Dermis blood vessel endothelial cell (primary cell): ENCODE data around the gene HOXA5. TPM values are rescaled to one million over a fixed set of nuclear protein-coding genes. Genes with fewer than 3 reads are reported as not detected.

ENCODE experiments used
- DNase-seq: peaks from one replicate; pipeline ENCODE4 v3.0.0; 2010
- total RNA-seq: library from RNA; depleted of rRNA; stranded (reverse); fragments of >200 nt; gene quantifications from 2 replicates; pipeline ENCODE4 v1.2.3, GENCODE V29; 2014

The HOXA5 gene
- total RNA-seq, 1 donor from 2014 or later: 6.1 TPM

GRCh38 chr7:27104341-27105058 lies 39.0 kb downstream of the HOXA5 start:
- DNase-seq: no peak

GRCh38 chr7:27103489-27104226 lies 39.8 kb downstream of the HOXA5 start:
- peak; percentile 46 for DNase-seq

DNA sequence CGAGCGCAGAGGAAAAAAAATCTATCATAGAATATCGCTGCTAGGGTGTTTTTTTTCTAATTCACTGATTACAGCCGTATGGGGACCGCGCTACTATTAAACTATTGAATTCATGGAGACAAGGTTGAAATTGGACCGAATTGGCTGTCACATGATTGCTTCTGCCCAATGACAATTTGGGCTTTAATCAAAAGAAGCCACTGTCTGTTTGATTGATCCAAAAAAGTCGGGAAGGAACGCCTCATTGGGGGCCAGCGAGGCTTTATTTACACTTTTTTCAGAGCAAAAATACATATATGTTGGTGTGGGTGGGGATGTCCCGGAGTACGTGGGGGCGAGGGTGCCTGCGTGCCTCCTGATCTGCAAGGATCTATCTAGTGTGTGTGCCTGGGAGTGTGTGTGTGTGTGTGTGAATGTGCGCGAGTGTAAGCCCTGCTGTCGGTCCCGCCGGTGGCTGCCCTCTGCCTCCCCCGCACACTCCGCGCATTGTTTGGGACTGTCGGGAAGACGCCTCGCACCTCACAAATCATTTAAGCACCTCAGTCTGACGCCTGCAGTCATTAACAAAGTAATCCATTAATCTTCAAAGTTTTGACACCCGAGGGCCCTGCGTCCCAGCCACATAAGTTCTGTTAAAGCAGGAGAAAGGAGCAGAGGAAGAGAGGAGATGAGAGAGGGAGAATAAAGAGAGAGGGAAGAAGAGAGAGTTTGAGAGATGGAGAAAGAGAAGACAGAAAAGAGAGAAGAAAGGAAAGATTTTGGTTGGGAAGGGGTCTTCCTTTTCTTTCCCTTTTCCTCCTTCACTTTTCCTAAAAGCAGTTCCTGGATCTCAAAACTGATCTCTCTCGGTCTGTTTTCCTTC lies 40.7 kb downstream of the HOXA5 start, which contains the start of gene HOXA2:
Gene HOXA2, minus strand, starts transcription at position 103 of the 862 bp plus-strand sequence. CDS start 183 bp downstream, outside the sequence.
- peak; percentile 56 for DNase-seq

DNA sequence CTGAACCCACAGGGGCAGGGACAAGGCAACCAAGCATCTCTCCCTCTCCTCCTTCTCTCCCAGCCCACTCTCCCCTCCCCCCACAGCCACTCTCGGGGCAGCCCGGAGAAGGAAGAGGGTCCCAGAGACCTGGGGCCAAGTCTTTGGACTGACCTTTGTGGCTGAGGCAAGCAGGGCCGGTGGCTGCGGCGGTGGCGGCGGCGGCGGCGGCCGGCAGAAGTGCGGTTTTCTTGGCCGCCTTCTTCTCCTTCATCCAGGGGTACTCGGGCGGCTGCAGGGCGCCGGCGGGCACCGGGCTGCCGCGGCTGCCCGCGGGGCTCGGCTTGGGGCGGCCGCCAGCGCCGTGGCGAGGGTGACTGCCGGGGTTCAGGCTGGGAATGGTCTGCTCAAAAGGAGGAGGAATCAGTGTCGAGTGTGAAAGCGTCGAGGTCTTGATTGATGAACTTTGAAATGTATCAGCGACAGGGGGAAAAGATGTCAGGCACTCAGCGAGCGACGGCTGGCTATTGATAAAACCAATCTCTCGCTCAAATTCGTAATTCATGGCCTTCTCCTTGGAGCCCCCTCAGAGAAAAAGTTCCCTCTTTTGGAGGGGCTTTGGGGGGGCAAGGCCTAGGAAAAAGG lies 41.4 kb downstream of the HOXA5 start:
- peak; percentile 17 for DNase-seq

- DNase-seq: peak; percentile 26
Measured at GRCh38 chr7:27101171-27101956, 42.1 kb downstream of the HOXA5 start.

- no peak for DNase-seq
Measured at GRCh38 chr7:27100694-27101170, 42.7 kb downstream of the HOXA5 start.

GRCh38 chr7:27099453-27100370 lies 43.8 kb downstream of the HOXA5 start:
- DNase-seq: no peak

DNA sequence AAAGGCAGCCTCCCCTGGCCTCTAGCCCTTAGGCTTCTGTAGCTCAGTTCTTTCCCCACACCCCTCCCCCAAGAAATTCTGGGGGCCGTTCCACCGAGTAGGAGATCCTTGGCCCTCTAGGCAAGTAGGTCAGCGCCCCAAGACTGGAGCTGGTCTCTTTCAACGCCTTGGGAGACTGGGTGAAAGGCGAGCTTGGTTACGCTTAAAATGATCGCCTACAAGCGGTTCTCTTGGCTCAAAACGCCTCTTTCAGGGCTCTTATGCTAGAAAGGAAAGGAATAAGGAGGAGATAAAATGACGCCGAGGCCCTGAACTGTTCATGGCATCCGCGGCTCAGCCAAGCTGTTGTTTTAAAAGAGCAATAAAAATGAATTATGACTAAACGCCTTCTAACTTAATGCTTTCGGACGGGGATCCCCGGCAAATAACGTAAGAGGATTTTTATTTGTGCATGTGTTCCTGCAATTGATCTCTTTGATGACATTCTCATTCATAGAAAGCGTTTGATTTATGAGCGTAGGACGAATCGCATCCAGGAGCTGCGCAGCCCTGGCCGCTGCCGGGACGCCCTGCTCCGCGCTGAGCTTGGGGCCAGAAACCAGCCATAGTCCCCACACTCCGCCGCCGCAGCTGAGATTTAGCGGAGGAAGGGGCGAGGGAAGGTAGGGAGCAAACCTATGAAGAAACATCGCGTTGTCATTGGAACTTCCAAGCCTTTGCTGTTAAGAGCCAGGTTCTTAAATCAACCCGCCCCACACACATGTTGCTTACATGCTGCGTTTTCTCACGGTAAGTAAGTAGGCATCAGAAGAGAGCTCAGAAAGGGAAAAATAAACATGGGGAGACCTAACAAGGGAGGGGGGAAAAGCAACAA lies 44.7 kb downstream of the HOXA5 start:
- peak; percentile 48 for DNase-seq

- DNase-seq: peak; percentile 57
Measured at GRCh38 chr7:27097686-27098577, 45.5 kb downstream of the HOXA5 start.

- DNase-seq: peak; percentile 60
Measured at GRCh38 chr7:27096768-27097514, 46.5 kb downstream of the HOXA5 start.

DNA sequence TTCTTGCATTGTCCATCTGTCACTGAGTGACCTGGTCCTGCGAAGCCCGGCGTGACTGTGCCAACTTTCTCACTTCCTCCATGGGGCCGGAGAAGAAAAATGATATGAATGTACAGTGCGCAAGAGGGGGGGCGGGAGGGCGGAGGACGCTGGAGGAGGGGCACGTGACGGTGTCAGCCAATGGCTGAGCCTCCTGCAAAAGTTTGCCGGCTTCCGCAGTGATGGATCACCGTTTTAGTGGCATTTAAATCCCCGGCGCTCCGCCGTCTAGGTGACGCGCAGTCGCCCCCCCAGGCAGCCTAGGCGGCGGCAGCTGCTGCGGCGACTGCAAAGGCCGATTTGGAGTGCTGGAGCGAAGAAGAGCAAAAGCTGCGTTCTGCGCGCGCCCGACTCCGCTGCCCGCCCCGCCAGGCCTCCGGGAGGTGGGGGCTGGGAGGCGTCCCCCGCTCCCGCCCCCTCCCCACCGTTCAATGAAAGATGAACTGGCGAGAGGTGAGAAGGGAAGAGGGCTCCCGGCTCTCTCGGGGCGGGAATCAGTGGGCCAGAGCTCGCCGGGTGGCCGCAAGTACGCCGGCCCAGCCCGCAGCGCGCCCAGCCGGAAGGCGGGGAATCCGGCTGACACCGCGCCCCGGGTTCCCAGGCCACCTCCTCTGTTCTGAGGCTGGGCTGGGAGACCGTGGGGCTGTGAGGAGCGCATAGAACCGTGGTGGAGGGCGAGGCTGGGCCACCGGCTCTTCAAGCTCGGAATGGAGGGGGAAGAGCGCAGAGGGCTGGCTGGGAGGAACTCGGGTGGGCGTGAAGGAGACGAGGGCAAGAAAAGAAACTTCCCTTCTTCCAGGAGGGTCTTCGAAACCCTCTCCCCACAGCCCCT lies 47.3 kb downstream of the HOXA5 start, which contains the start of gene HOXA1:
Gene HOXA1, minus strand, starts transcription at position 104 of the 871 bp plus-strand sequence. Its CDS starts 88 bp downstream, at position 16.
- peak; percentile 94 for DNase-seq

- DNase-seq: no peak
Measured at GRCh38 chr7:27095050-27095896, 48.2 kb downstream of the HOXA5 start.

- DNase-seq: no peak
Measured at GRCh38 chr7:27094304-27095049, 49.0 kb downstream of the HOXA5 start.

GRCh38 chr7:27093184-27093895 lies 50.1 kb downstream of the HOXA5 start:
- no peak for DNase-seq
